Bronchial epithelial cell (primary cell): ENCODE results near the gene BEX5. TPM values are rescaled to one million over a fixed set of nuclear protein-coding genes. Genes with fewer than 3 reads are reported as not detected.
"Not testable (repeated sequence)": the region's sequence is repeated elsewhere in the genome, so short reads cannot be mapped to it uniquely, and the experiment has no call there.

Experiments used
- DNase-seq: peaks from one replicate; pipeline ENCODE4 v3.0.0-alpha.2; 2010; ENCODE audit warnings: low read depth
- FAIRE-seq: peaks from 2 replicates; lab custom pipeline; 2011; peaks lifted over from hg19 to GRCh38; lab: Jason Lieb, UNC
- H3K27me3 ChIP-seq: 2 replicates; pipeline ENCODE4 v1.5.1; 2011; ENCODE audit warnings: low read length; ENCODE audit not compliant: control insufficient read depth, insufficient read depth
- H3K36me3 ChIP-seq: 2 replicates; pipeline ENCODE4 v1.5.1; 2011; ENCODE audit warnings: low read length; ENCODE audit not compliant: control insufficient read depth, insufficient read depth
- H3K4me3 ChIP-seq: 2 replicates; pipeline ENCODE4 v1.5.1; 2011; ENCODE audit warnings: mild to moderate bottlenecking, low read depth, low read length, control low read depth
- CTCF ChIP-seq: IDR thresholded peaks from 2 replicates; pipeline ENCODE4 v1.5.1; 2011; ENCODE audit warnings: mild to moderate bottlenecking, moderate library complexity, low read length, control low read depth, inconsistent platforms; ENCODE audit not compliant: insufficient read depth, severe bottlenecking
- total RNA-seq: library from RNA; depleted of rRNA; stranded (reverse); fragments of >200 nt; gene quantifications from 2 replicates; pipeline ENCODE4 v1.2.1, GENCODE V29; 2014

BEX5 gene
- 1.3 and 1.4 TPM in 2 replicates for total RNA-seq

GRCh38 chrX:102155806-102156179 is at the start of gene BEX5:
BEX5 (minus strand) TSS chrX:102155977; CDS start chrX:102154265, 1,712 bp downstream.
- DNase-seq (peak; percentile 57), FAIRE-seq (peak; percentile 40)
- H3K36me3 ChIP-seq: no peaks in the 10 kb centered on the region
- H3K4me3 ChIP-seq: peak within 1 kb of the TSS; percentile 40
- no peak for TF ChIP-seq CTCF
- H3K27me3 ChIP-seq: no peaks in the 10 kb centered on the region

GRCh38 chrX:102185967-102186720 is 30.4 kb upstream of the BEX5 start:
- H3K27me3 ChIP-seq: no peaks in the 10 kb centered on the region
- TF ChIP-seq CTCF: no peak
- FAIRE-seq: no peak

GRCh38 chrX:102154900-102155805 is 624 bp downstream of the BEX5 start:
- FAIRE-seq (no peak), DNase-seq (peak; percentile 10)
- Histone ChIP-seq H3K36me3 (no peaks in the 10 kb centered on the region), H3K27me3 (no peaks in the 10 kb centered on the region), H3K4me3 (peak overlapping the region; percentile 40)
- TF ChIP-seq CTCF: no peak

More at GRCh38 chrX:102185967-102186720, 30.4 kb upstream of the BEX5 start:
- no peak for DNase-seq
- Histone ChIP-seq H3K36me3 (no peaks in the 10 kb centered on the region), H3K4me3 (no peak overlapping the region)

- Histone ChIP-seq H3K27me3 (no peaks in the 10 kb centered on the region), H3K36me3 (no peaks in the 10 kb centered on the region), H3K4me3 (no peak overlapping the region)
- FAIRE-seq (no peak), DNase-seq (no peak)
- no peak for TF ChIP-seq CTCF
These were observed 1.4 kb downstream of the BEX5 start for GRCh38 chrX:102154218-102154860.

- not testable (repeated sequence) for H3K27me3 ChIP-seq, H3K4me3 ChIP-seq, DNase-seq, FAIRE-seq, H3K36me3 ChIP-seq
These were observed 13.5 kb downstream of the BEX5 start, which contains the start of gene TCEAL6 for GRCh38 chrX:102142274-102142673. TCEAL6 (minus strand) TSS chrX:102142481.

GRCh38 chrX:102141631-102142030 is 14.1 kb downstream of the BEX5 start:
- not testable (repeated sequence) for DNase-seq, H3K4me3 ChIP-seq, H3K36me3 ChIP-seq, FAIRE-seq, H3K27me3 ChIP-seq

GRCh38 chrX:102140876-102141275 is 14.9 kb downstream of the BEX5 start:
- H3K4me3 ChIP-seq, H3K36me3 ChIP-seq, FAIRE-seq, DNase-seq, H3K27me3 ChIP-seq: not testable (repeated sequence)
